ENCODE measurements around the gene RNF214.

The RNF214 gene

DNA sequence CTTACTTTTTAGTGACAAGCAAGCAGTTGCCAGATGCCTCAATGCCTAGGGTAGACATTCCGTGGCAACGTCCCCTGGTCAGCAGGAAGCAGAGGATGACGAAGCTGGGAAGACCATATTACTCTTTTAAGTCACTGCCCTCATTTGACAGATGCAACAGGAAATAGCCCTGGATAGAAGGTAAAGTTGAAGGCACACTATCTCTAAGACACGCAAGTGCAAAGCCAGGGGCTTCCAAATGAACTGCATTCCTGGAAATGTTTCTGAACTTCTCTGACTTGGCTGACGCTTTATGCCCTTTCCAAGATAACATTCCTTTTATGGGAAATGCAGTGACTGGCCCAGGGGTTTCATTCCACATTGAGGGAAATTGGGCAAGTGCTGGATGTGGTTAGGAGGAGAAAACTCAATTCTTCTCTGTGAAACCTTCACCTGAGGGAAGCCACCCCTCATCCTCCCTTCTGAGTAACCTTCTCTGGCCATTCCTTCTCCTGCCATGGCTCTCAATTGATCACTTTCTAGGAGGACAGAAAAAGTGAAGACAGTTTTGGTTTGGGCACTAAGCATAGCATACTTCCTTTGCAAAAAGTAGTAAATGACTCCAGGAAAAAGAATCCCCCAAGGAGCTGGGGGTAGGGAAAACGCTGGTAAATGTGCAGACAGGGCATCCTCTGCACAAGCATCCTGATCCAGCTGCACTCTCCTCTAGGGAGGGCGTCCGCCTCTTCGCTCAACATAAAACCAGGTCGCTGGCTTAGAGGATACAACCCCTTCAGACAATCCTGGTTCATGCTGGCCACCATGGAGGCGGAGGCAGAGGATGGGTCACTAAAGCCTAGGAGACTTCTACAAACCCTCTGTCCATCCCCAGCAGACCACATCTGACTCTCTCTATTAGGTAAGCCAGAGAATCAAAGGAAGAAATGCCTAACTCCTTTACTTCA lies 15.1 kb upstream of the RNF214 start:
- DNase-seq = no peak

DNA sequence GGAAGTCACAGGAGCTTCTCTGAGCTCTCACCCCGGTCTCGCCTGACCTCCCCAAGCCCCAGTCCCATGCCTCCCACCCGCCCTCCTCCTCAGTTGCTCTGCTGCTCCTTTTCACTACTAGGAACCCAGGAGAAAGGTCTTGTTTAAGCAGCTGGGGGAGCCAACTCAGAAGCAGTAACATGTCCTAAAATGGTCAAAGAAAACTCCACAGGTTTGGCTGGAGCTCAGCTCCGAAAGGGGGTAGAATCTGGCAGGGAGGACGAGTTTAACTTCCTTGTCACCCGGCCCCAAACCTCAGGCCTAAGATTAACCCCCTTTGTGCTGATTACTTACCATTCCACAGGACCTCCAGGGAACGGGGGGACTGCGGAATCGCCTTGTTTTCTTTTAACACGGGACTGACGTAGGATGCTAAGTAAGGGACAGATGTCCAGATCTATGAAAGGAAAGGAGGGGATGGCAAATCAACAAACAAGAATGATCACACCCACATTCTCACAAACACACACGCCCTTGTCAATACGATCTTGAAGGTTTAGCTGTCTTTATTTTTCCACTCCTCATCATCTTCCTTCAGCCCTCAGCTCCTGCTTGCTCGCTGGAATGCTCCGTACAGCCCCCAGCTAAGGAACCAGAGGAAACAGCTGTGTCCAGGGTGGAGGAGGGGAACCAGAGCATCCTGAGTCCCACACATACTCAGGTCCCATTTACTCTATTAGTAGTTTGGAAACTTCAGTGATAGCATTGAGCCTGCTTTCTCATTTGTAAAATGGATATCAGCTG lies 14.1 kb upstream of the RNF214 start:
- DNase-seq = no peak

- no peak for DNase-seq
Observed at GRCh38 chr11:117219001-117219400, 13.5 kb upstream of the RNF214 start.

DNA sequence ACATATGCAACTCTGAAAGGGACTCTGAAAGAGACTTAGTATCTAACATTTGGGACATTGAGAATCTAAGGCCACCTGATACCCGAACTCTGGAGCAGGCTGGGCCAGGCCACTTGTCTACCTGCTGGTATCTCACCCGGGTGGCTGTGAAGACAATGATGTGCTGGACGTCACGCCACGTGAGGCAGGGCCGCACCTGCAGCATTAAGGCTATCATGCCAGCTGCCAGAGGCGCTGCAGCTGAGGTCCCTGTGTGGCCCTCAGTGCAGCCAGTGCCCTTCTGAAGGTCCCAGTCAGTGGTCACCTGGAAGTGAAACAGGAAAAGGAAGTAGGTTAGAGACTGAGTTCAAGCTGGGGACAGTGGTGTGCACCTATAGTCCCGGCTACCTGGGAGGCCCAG lies 13.0 kb upstream of the RNF214 start:
- DNase-seq = no peak

DNA sequence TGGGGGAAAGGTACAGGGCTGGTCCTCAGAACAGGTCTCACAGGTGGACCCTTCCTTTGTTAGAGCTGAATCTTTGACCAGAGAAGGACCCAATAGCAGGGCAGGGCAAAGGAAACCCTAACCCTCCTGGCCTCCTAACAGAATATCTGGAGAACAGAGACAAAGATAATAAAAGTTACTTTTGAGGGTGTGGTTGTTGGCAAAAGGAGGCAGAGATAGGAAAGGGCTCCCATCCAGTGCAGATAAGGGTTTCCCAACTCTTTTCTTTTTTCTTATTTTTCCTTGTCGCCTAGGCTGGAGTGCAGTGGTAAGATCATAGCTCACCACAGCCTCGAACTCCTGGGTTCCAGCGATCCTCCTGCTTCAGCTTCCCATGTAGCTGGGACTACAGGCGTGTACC lies 12.5 kb upstream of the RNF214 start:
- DNase-seq = no peak

DNA sequence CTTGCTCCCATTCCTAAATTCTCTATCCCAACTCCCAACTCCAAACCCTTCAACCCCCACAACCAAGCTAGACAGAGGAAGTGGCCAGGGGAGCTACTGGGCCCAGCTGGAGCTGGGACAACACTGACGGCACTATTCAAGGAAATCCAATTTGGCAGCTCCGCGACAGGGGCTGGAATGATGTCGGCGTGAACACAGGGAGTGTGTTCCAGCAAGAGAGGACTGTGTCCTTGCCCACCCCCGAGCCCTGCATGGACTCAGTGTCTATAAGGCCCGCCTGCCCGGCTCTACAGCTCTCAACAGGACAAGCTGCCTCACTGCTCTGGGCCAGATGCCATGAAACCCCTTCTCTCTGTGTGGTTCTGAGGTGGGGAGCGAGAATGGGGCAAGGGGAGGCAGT lies 11.9 kb upstream of the RNF214 start:
- no peak for DNase-seq

DNA sequence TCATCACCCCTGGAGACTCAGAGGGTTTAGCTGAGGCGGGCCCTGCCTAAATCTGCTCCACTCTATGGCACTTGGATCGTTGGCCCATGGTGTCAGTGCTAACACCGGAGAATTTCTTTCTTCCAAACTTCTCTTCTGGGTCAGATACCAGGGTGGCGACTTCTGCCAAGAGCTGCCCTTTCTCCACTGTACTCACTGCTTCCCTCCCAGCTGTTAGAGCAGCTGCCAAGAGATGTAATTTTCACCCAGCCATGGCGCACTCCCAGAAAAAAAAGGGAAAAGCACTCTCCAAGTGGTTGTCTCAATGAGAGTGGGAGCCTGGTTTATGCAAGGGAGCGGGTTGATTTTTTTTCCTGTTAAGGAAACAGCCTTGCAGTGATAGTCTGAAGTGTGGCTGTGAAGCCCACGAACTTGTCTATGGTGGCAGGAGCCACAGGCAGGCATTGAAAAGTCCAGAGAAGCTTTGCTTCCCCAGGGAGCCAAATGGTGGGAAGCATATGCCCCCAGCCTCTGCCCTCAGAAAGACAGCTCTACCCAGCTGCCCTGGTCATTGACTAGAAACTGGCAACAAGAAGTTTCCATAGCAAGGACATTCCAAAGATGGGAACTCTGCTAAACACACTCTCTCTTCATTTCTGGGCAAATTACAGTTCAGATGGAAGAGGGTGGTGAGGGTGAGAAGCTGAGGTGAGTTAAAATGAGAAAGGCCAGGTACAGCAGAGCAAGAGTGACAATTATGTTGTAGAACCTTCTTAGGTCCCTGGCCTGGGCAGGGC lies 11.3 kb upstream of the RNF214 start:
- DNase-seq = no peak

GRCh38 chr11:117221775-117222517 lies 10.5 kb upstream of the RNF214 start:
- DNase-seq = peak; percentile 46

DNA sequence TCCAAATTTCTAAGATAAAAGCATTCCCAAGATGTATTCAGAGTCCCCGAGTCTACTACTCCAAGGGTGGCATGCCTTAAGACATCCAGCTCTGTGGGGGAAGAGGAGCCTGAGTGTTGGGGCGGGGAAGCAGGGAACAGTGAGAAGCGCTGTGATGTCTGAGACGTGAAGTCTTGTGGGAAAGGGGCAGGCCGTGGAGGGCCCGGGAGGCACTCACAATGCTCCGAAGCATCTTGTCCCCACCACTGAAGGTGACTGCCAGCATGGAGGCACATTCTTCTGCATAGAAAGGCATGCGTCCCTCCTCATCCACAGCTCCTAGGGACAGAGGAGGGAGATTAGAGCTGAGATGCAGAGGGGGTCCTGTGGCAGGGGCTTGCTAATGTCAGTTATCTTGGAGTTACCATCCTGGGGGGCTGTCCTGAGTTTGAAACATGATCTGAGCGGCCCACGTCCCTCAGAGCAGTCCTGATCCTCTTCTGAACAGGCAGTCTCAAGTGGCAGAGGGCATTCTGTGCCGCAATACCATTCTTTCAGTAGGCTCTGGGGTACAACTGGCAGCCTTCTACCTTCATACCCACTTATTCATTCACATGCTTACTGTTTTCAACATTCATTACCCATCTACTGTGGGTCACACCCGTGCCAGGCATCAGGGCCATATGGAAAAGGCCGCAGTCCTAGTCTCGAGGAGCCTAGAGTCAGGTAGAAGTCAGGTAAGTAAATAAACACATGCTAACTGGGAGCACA lies 9.3 kb upstream of the RNF214 start:
- no peak for DNase-seq

GRCh38 chr11:117223741-117224689 lies 8.5 kb upstream of the RNF214 start:
- DNase-seq = no peak

GRCh38 chr11:117225553-117226170 lies 6.8 kb upstream of the RNF214 start:
- DNase-seq = no peak

GRCh38 chr11:117226388-117227385 lies 5.8 kb upstream of the RNF214 start:
- peak; percentile 92 for DNase-seq

- DNase-seq = no peak
Observed at GRCh38 chr11:117228091-117228490, 4.4 kb upstream of the RNF214 start.

DNA sequence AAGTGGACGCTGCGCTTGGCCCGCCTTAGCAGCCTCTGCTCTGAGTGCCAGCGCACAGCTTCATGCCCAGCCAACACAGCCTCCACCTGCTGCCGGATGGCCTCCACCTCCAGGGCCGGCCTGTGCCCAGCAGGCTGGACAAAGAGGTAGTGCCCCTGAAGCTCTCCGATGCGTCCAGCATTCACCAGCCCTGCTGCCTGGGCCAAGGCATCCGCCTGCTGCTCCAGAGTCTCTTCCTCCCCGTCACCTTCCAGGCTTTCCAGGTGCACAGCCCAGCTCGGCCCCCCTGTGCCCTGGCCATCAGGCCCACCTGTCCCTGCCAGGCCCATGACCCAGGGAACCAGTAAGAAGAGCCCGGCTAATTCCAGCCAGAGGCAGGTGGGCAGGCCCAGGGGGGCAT lies 3.1 kb upstream of the RNF214 start:
- DNase-seq = no peak

- DNase-seq = no peak
Observed at GRCh38 chr11:117229931-117230285, 2.6 kb upstream of the RNF214 start.

- DNase-seq = no peak
Observed at GRCh38 chr11:117230286-117230961, 2.0 kb upstream of the RNF214 start.

DNA sequence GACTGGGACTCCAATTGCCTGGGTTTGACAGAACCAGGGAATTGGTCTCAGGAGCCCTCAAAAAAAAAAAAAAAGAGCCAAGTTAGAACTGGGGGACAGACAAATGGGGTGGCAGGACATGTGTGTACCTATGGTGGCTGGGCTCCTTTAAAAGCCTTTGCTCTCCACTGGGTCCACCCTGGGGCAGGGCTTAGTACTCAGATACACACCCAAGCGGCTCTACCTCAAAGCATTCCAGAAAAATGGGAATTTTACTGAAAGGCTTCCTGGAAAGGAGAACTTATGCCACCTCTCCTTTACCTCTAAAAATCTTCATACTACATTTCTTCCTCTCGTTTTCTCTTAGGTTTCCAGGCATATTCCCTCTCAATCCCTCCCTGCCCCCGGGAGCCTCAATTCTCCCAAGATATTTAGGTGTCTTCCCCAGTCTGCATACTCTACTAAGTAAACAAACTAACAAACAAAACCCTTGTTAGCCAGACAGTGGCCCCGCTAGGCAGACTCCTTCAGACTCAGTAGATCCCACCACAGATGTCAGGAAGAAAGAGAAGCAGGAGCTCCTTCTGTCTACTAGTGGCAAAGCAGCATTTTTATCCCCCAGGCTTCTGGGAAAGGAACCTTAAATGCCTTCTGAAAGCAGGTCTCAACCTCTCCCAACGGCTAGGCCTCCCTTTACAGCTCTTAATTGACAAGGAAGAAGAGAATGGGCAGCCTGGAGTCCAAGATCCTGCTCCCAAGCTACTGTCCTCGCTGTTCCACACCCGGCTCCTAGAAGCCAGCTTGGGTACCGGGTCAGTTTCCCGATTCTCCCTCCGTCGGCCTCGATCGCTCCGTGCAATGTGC lies 1.3 kb upstream of the RNF214 start:
- DNase-seq = no peak

- DNase-seq = no peak
Observed at GRCh38 chr11:117231842-117232091, 704 bp upstream of the RNF214 start, which contains the start of gene PCSK7. Gene PCSK7 (minus strand): TSS chr11:117232073. CDS start chr11:117229844, 2,229 bp downstream.

Measured in NCI-H526 treated with DMSO at 0.1 percent for 48 hours (cell line).